ENCODE data around the gene COX4I1.
"Not testable (repeated sequence)": the region's sequence is repeated elsewhere in the genome, so short reads cannot be mapped to it uniquely, and the experiment has no call there.

The COX4I1 gene

GRCh38 chr16:85816159-85816558, 16.7 kb downstream of the COX4I1 start:
- Histone ChIP-seq H3K27ac (no peak overlapping the region), H3K4me3 (no peak overlapping the region)
- no peak for TF ChIP-seq CTCF (IDR thresholded peaks at IDR 0.05)
- no peak for DNase-seq (ENCODE audit: low spot score)

DNA sequence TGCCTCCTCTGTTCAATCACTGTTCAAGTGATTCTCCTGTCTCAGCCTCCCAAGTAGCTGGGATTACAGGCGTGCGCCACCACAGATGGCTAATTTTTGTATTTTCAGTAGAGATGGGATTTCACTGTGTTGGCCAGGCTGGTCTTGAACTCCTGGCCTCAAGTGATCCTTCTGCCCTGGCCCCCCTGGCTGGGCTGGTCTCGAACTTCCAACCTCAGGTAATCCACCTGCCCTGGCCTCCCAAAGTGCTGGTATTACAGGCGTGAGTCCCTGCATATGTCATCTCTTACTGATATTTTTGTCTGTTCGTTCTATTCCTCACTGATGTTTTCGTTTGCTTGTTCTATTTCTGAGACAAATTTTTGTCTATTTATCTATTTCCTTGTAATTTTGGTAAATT, 17.7 kb downstream of the COX4I1 start:
- not testable (repeated sequence) for H3K27ac ChIP-seq

DNA sequence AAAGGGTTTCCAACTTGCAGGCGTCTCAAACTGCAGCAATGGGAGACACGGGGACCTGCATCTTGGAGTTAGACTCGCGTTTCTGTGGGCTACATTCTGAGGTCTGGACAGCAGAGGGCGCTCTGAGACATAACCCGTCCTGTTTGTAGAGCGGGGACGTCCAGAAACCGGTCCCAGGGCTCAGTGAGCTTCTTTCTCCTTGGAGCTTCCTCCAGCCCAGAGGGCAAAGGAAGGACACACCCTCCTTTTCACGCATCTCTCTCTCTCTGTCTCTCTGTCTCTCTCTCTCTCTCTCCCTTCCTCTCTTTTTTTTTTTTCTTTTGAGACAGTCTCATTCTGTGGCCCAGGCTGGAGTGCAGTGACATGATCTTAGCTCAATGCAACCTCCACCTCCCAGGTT, 19.8 kb downstream of the COX4I1 start:
- no peak overlapping the region for H3K27ac ChIP-seq
- no peak overlapping the region for H3K4me3 ChIP-seq
- TF ChIP-seq CTCF (IDR thresholded peaks at IDR 0.05), result peak; percentile 55
- DNase-seq (ENCODE audit: low spot score), result no peak

More for the DNA sequence above, 17.7 kb downstream of the COX4I1 start:
- not testable (repeated sequence) for DNase-seq (ENCODE audit: low spot score); H3K4me3 ChIP-seq

- no peak for TF ChIP-seq CTCF (IDR thresholded peaks at IDR 0.05)
- no peak for DNase-seq (ENCODE audit: low spot score)
- Histone ChIP-seq H3K27ac (no peak overlapping the region), H3K4me3 (no peak overlapping the region)
Measured at GRCh38 chr16:85819771-85820170, 20.3 kb downstream of the COX4I1 start.

- no peak overlapping the region for H3K27ac ChIP-seq
- no peak for TF ChIP-seq CTCF (IDR thresholded peaks at IDR 0.05)
- no peak overlapping the region for H3K4me3 ChIP-seq
- no peak for DNase-seq (ENCODE audit: low spot score)
Measured at GRCh38 chr16:85820604-85821372, 21.3 kb downstream of the COX4I1 start.

- TF ChIP-seq CTCF (IDR thresholded peaks at IDR 0.05), result peak; percentile 93
- no peak for DNase-seq (ENCODE audit: low spot score)
- no peak overlapping the region for H3K4me3 ChIP-seq
- H3K27ac ChIP-seq, result no peak overlapping the region
Measured at GRCh38 chr16:85821390-85822135, 22.1 kb downstream of the COX4I1 start.

DNA sequence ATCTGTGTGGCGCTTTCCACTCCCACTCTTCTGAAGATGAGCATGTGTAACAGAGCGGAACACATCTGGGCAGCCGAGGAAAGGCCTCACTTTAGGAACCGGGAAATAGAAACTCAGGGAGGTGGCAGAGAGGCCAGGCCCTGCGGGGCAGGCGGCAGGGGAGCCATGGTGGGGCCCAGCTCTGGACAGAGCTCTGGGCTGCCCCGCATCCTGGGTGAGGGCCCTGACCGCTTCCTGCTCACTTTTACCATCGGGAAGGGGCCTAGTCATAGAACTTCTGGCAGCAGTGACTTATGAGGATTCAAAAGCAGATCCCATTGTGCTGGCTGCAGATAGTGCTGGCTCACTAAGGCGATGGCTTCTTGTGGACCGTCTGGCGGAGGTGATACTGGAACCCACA, 22.6 kb downstream of the COX4I1 start:
- no peak for DNase-seq (ENCODE audit: low spot score)
- no peak overlapping the region for H3K27ac ChIP-seq
- no peak for TF ChIP-seq CTCF (IDR thresholded peaks at IDR 0.05)
- no peak overlapping the region for H3K4me3 ChIP-seq
